Measurements from ENCODE around the gene KRT2. TPM values are rescaled to one million over a fixed set of nuclear protein-coding genes. Genes with fewer than 3 reads are reported as not detected.

Gene KRT2
- total RNA-seq, 2 donors from 2014 or later = not detected

DNA sequence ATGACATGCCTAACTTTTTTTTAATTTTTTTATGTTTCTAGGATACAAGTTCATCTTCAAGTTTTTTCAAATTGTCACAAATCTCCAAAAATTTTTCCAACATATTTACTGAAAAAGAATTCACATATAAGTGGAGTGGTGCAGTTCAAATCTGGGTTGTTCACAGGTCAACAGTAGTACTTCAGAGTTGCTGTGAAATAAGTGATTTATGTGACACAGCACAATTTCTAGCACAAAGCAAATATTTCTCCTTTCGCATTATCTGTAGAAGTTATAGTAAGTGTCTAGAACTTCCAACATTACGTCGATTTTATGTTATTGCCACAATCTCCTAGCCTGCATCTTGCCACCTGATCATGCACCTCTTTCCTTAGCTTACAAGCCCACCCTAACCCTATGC lies 9.7 kb upstream of the KRT2 start:
- Histone ChIP-seq H3K36me3 (replicated peaks in 1 of 2; ENCODE audit: insufficient read depth in 1 of 2, low read depth in 2 of 2) (no peaks in the 10 kb centered on the region), H3K27ac (no peak overlapping the region), H3K4me3 (no peak overlapping the region), H3K4me1 (no peaks in the 10 kb centered on the region), H3K27me3 (no peaks in the 10 kb centered on the region), H3K9me3 (no peaks in the 10 kb centered on the region)
- ATAC-seq (no peak), DNase-seq (no peak)
- intact Hi-C loops (cut with DNase I) = no loop called here
- 67 to 75% methylated on average over 3 of the region's 3 CpGs for WGBS, 2 donors
- TF ChIP-seq POLR2A (IDR thresholded peaks at IDR 0.05) (no peak), CTCF (IDR thresholded peaks at IDR 0.05) (no peak)

DNA sequence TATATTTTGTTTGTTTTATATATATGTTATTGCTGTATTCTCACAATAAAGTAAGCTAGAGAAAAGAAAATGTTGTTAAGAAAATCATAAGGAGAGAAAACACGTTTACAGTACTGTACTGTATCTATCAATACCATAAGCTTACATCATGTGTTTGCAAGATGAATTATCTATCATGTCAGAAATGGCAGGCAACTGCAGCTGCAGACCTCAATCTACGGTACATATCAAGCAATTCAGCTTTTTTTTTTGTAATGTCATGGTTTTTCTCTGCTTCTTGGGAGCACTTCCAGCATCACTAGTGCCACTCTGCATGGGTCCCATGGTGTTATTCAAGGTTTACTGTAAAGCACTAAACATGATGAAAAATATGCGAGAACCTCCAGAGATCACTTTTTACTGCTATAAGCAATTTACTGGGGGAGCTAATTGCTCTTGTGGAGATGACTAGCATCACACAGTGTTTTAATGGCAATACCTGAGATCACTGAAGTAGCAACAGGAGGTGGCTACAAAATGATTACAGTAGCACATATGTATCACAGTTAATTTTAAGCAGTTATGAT lies 9.0 kb upstream of the KRT2 start:
- intact Hi-C loops (cut with DNase I) = no loop called here
- DNase-seq (no peak), ATAC-seq (no peak)
- WGBS, 2 donors = 62 to 72% methylated on average over 3 of the region's 3 CpGs
- Histone ChIP-seq H3K36me3 (replicated peaks in 1 of 2; ENCODE audit: insufficient read depth in 1 of 2, low read depth in 2 of 2) (no peaks in the 10 kb centered on the region), H3K4me1 (no peaks in the 10 kb centered on the region), H3K9me3 (no peaks in the 10 kb centered on the region), H3K27ac (no peak overlapping the region), H3K4me3 (no peak overlapping the region), H3K27me3 (no peaks in the 10 kb centered on the region)
- TF ChIP-seq POLR2A (IDR thresholded peaks at IDR 0.05) (no peak), CTCF (IDR thresholded peaks at IDR 0.05) (no peak)

GRCh38 chr12:52659951-52660350 lies 7.9 kb upstream of the KRT2 start:
- TF ChIP-seq CTCF (IDR thresholded peaks at IDR 0.05) (no peak), POLR2A (IDR thresholded peaks at IDR 0.05) (no peak)
- WGBS, 2 donors = 71 to 76% methylated on average over 4 of the region's 4 CpGs
- H3K9me3 ChIP-seq = no peaks in the 10 kb centered on the region
- H3K36me3 ChIP-seq (replicated peaks in 1 of 2; ENCODE audit: insufficient read depth in 1 of 2, low read depth in 2 of 2) = no peaks in the 10 kb centered on the region
- peaks cover 10% of the 10 kb centered on the region for H3K4me1 ChIP-seq
- DNase-seq = no peak
- intact Hi-C loops (cut with DNase I) = no loop called here
- no peak overlapping the region for H3K27ac ChIP-seq
- H3K27me3 ChIP-seq = no peaks in the 10 kb centered on the region
- H3K4me3 ChIP-seq = no peak overlapping the region
- no peak for ATAC-seq

GRCh38 chr12:52659395-52659794 lies 7.4 kb upstream of the KRT2 start:
- no peak overlapping the region for H3K4me3 ChIP-seq
- intact Hi-C loops (cut with DNase I) = no loop called here
- H3K9me3 ChIP-seq = no peaks in the 10 kb centered on the region
- no peaks in the 10 kb centered on the region for H3K27me3 ChIP-seq
- no peaks in the 10 kb centered on the region for H3K36me3 ChIP-seq (replicated peaks in 1 of 2; ENCODE audit: insufficient read depth in 1 of 2, low read depth in 2 of 2)
- 58 to 72% methylated on average over 7 of the region's 7 CpGs for WGBS, 2 donors
- no peak for DNase-seq
- peaks cover 10% of the 10 kb centered on the region for H3K4me1 ChIP-seq
- no peak for TF ChIP-seq CTCF (IDR thresholded peaks at IDR 0.05)
- TF ChIP-seq POLR2A (IDR thresholded peaks at IDR 0.05) = no peak
- no peak for ATAC-seq
- no peak overlapping the region for H3K27ac ChIP-seq

DNA sequence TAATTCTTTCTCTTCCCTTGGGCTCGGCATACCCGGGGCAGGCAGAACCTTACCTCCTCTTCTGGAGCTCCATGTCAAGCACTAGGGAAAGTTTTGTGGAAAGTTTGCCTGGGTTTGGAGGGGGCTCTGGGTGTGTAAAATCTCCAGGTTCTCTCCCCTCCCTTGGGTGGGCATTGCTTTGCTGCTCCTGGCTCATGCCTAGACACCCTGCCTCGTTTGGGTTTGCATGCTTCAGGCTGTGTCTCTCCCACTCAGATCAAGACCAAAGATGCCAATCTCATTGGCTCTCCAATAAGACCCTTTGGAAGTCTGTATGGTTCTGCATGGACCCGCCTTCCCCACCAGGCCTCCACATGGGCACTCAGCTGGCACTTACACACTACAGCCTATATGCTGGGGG lies 6.2 kb upstream of the KRT2 start:
- WGBS, 2 donors = 68 to 79% methylated on average over 4 of the region's 4 CpGs

More for the DNA sequence above, 6.2 kb upstream of the KRT2 start:
- H3K27me3 ChIP-seq = no peaks in the 10 kb centered on the region
- no peaks in the 10 kb centered on the region for H3K9me3 ChIP-seq
- H3K4me3 ChIP-seq = no peak overlapping the region
- no peaks in the 10 kb centered on the region for H3K36me3 ChIP-seq (replicated peaks in 1 of 2; ENCODE audit: insufficient read depth in 1 of 2, low read depth in 2 of 2)
- ATAC-seq (no peak), DNase-seq (no peak)
- no peak overlapping the region for H3K27ac ChIP-seq
- intact Hi-C loops (cut with DNase I) = no loop called here
- TF ChIP-seq POLR2A (IDR thresholded peaks at IDR 0.05) = no peak
- no peak for TF ChIP-seq CTCF (IDR thresholded peaks at IDR 0.05)
- H3K4me1 ChIP-seq = peaks cover 10% of the 10 kb centered on the region

All from body of pancreas (tissue), 4 donors.